HL-60 (cell line): ENCODE data around the gene ASXL1.

Experiments used
- DNase-seq, 2 experiments: peaks; one replicate each; pipeline ENCODE4 v3.0.0-alpha.2; 2010 to 2020; ENCODE audit warnings: low read depth in 1 of 2, low spot score in 1 of 2
- H3K27ac ChIP-seq: fragments of 250-450 bp; sonication (Bioruptor Pico); replicated peaks from 2 replicates; pipeline ENCODE4 v1.5.1; 2020; ENCODE audit warnings: mild to moderate bottlenecking, moderate library complexity
- H3K27me3 ChIP-seq: fragments of 250-450 bp; sonication (Bioruptor Pico); 2 replicates; pipeline ENCODE4 v1.5.1; 2021; ENCODE audit warnings: mild to moderate bottlenecking, moderate library complexity; ENCODE audit not compliant: insufficient read depth, poor library complexity, severe bottlenecking
- H3K4me3 ChIP-seq: replicated peaks from 2 replicates; pipeline ENCODE4 v1.5.1; 2011; ENCODE audit warnings: mild to moderate bottlenecking, control low read depth, low read length; ENCODE audit not compliant: insufficient read depth
- GABPA ChIP-seq: IDR thresholded peaks from 2 replicates; pipeline ENCODE4 v1.6.1; 2012; ENCODE audit warnings: low read depth
- POLR2AphosphoS5 ChIP-seq: IDR thresholded peaks from 2 replicates; pipeline ENCODE4 v1.6.1; 2012; ENCODE audit warnings: low read depth
- REST ChIP-seq: IDR thresholded peaks from 2 replicates; pipeline ENCODE4 v1.6.1; 2012; ENCODE audit warnings: low read depth; ENCODE audit not compliant: insufficient replicate concordance
- SPI1 ChIP-seq: IDR thresholded peaks from 2 replicates; pipeline ENCODE4 v1.6.1; 2012; ENCODE audit warnings: low read depth, mild to moderate bottlenecking, borderline replicate concordance
- TF ChIP-seq, protein P1 (sequence below): IDR thresholded peaks from one replicate; pipeline ENCODE4 v1.5.1; 2011; ENCODE audit warnings: low read length, control low read depth, inconsistent platforms; ENCODE audit not compliant: insufficient read depth

ASXL1 gene

GRCh38 chr20:32461836-32462600 is 103.9 kb downstream of the ASXL1 start:
- H3K27me3 ChIP-seq = no peaks in the 10 kb centered on the region
- DNase-seq = no peak
- no peak overlapping the region for H3K4me3 ChIP-seq
- no peak for TF ChIP-seq SPI1
- TF ChIP-seq, protein P1, sequence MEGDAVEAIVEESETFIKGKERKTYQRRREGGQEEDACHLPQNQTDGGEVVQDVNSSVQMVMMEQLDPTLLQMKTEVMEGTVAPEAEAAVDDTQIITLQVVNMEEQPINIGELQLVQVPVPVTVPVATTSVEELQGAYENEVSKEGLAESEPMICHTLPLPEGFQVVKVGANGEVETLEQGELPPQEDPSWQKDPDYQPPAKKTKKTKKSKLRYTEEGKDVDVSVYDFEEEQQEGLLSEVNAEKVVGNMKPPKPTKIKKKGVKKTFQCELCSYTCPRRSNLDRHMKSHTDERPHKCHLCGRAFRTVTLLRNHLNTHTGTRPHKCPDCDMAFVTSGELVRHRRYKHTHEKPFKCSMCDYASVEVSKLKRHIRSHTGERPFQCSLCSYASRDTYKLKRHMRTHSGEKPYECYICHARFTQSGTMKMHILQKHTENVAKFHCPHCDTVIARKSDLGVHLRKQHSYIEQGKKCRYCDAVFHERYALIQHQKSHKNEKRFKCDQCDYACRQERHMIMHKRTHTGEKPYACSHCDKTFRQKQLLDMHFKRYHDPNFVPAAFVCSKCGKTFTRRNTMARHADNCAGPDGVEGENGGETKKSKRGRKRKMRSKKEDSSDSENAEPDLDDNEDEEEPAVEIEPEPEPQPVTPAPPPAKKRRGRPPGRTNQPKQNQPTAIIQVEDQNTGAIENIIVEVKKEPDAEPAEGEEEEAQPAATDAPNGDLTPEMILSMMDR = no peak
- no peak for TF ChIP-seq GABPA
- no peak for TF ChIP-seq POLR2AphosphoS5
- TF ChIP-seq REST = no peak
- no peak overlapping the region for H3K27ac ChIP-seq

- H3K27me3 ChIP-seq = no peaks in the 10 kb centered on the region
- DNase-seq = no peak
- no peak overlapping the region for H3K27ac ChIP-seq
- H3K4me3 ChIP-seq = no peak overlapping the region
- no peak for TF ChIP-seq SPI1
- no peak for TF ChIP-seq REST
- TF ChIP-seq GABPA = no peak
- TF ChIP-seq POLR2AphosphoS5 = no peak
- TF ChIP-seq, protein P1 = no peak
Measured at GRCh38 chr20:32462900-32463641, 104.9 kb downstream of the ASXL1 start.

DNA sequence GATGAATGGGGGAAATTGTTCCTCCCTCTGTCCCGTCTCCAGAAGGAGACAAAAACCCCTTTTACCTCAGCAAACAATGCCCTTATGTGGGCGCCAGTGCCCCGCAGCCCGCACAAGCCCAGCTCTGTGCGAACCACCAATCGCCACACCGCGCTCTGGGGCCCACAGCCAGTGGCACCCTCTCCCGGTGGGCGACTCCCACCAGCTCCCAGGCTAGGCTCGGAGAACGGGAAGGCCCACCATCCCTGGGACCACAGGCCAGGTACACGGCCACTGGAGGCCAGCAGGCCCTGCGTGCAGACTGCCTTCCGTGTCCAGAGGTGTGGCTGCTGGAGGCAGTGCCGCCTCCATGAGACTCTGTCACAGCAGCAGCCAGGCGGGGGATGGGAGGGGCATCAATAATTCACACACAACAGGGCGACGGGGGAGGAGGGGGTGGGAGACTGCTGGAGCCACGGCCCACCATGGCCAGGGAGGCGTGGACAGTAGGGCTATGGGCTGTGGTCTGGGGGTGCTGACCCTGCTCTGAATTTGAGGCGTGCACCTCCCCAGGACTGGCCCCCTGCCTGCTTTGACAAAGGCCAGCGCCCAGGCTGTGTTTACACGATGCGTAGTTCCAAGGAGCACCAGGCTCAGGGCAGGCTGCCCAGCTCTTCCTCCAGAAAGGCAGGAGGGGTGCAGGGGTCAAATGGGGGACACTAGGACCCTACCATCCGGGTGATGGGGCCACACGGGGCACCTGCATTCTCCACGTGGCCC is 105.7 kb downstream of the ASXL1 start:
- Histone ChIP-seq H3K4me3 (no peak overlapping the region), H3K27me3 (no peaks in the 10 kb centered on the region), H3K27ac (no peak overlapping the region)
- TF ChIP-seq, protein P1 = no peak
- TF ChIP-seq POLR2AphosphoS5 (no peak), GABPA (no peak), SPI1 (no peak), REST (no peak)
- no peak for DNase-seq
